GM23338 (cell line): Measurements from ENCODE around the gene NKAIN2.

Source experiments
- EZH2 ChIP-seq: fragments of 200-600 bp; sonication (generic); IDR thresholded peaks from one replicate; pipeline ENCODE4 v1.8.0; 2017; ENCODE audit warnings: antibody characterized with exemption, mild to moderate bottlenecking, low read depth; ENCODE audit not compliant: unreplicated experiment
- TF ChIP-seq, protein P1 (sequence below), 2 experiments: fragments of 200-600 bp in 1 of 2; sonication (generic) in 1 of 2; conservative IDR thresholded peaks; 2 replicates each; pipeline versions ENCODE4 v1.5.1 to v1.6.1; 2016 to 2017; ENCODE audit warnings: antibody characterized with exemption in 2 of 2, low read depth in 2 of 2, mild to moderate bottlenecking in 2 of 2, moderate library complexity in 1 of 2

DNA sequence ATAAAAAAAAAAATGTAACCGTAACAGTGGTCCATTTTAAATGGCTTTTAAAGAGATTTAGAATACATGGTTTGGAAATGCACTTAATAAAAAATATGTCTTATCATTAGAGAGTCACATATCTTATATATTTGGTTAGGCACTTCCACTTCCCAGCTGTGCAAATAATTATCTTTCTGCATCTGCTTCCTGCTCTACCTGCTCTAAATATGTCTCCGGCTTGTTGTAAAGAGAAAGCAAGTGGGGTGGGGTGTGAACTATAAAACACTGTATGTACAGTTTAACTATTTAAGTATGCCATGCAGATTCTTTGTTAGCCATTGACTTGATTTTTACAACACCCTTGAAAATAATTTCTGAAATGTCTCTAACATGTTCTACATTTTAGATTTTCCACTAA lies 106.3 kb downstream of the NKAIN2 start:
- TF ChIP-seq, protein P1, sequence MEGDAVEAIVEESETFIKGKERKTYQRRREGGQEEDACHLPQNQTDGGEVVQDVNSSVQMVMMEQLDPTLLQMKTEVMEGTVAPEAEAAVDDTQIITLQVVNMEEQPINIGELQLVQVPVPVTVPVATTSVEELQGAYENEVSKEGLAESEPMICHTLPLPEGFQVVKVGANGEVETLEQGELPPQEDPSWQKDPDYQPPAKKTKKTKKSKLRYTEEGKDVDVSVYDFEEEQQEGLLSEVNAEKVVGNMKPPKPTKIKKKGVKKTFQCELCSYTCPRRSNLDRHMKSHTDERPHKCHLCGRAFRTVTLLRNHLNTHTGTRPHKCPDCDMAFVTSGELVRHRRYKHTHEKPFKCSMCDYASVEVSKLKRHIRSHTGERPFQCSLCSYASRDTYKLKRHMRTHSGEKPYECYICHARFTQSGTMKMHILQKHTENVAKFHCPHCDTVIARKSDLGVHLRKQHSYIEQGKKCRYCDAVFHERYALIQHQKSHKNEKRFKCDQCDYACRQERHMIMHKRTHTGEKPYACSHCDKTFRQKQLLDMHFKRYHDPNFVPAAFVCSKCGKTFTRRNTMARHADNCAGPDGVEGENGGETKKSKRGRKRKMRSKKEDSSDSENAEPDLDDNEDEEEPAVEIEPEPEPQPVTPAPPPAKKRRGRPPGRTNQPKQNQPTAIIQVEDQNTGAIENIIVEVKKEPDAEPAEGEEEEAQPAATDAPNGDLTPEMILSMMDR (conservative IDR thresholded peaks at IDR 0.05; ENCODE audit: low read depth in 2 of 2): no peak
- TF ChIP-seq EZH2: no peak
